Activated CD8-positive, alpha-beta T cell treated with anti-CD3 and anti-CD28 coated beads for 36 hours (primary cell): Measurements from ENCODE around the gene ATG16L2. TPM values are rescaled to one million over a fixed set of nuclear protein-coding genes. Genes with fewer than 3 reads are reported as not detected.

Experiments used
- ATAC-seq: fragments of 200-7000 bp; cut with Tn5 transposase; one replicate; pipeline ENCODE4 v1.10.0; 2021; ENCODE audit warnings: mild to moderate bottlenecking, moderate library complexity
- CTCF ChIA-PET: fragments of 350-600 bp; sonication (Branson Sonifier 250); formaldehyde crosslinking; loops from one replicate; lab custom pipeline; 2021; ENCODE audit warnings: antibody characterized with exemption; lab: Charles Lee
- POLR2A ChIA-PET: fragments of 350-600 bp; sonication (Branson Sonifier 250); formaldehyde crosslinking; loops from one replicate; lab custom pipeline; 2021; ENCODE audit warnings: antibody characterized with exemption; lab: Charles Lee
- DNase-seq: peaks from one replicate; pipeline ENCODE4 v3.0.0-alpha.2; 2020
- H3K27ac Mint-ChIP-seq: one replicate; pipeline ENCODE4 v1.8.0; 2021; ENCODE audit warnings: mild to moderate bottlenecking, mixed read lengths
- H3K27me3 Mint-ChIP-seq: one replicate; pipeline ENCODE4 v1.8.0; 2021; ENCODE audit warnings: mixed read lengths
- H3K36me3 Mint-ChIP-seq: one replicate; pipeline ENCODE4 v1.8.0; 2021; ENCODE audit warnings: low read depth, mixed read lengths
- H3K4me1 Mint-ChIP-seq: one replicate; pipeline ENCODE4 v1.8.0; 2021; ENCODE audit warnings: low read depth, mixed read lengths
- H3K4me3 Mint-ChIP-seq: one replicate; pipeline ENCODE4 v1.8.0; 2021; ENCODE audit warnings: mild to moderate bottlenecking, moderate library complexity, mixed read lengths
- H3K9me3 Mint-ChIP-seq: one replicate; pipeline ENCODE4 v1.8.0; 2021; ENCODE audit warnings: mixed read lengths
- CTCF ChIP-seq: fragments of 200-600 bp; IDR thresholded peaks from one replicate; pipeline ENCODE4 v1.8.0; 2022; ENCODE audit warnings: antibody characterized with exemption, mild to moderate bottlenecking
- intact Hi-C: fragments of 100-400 bp; cut with micrococcal nuclease; formaldehyde crosslinking; loops from one replicate; pipeline ENCODE4 v1.10.0; 2022
- total RNA-seq, 2 experiments: library from RNA; stranded (reverse); gene quantifications; one replicate each; pipeline ENCODE4 v1.2.3, GENCODE V29; 2021

Gene ATG16L2
- total RNA-seq, 2 experiments from 2014 or later = 70.8 to 71.4 TPM

- Mint-ChIP-seq H3K4me1 (peaks cover 9% of the 10 kb centered on the region), H3K27me3 (no peaks in the 10 kb centered on the region), H3K27ac (no peak overlapping the region), H3K4me3 (no peak overlapping the region), H3K36me3 (peaks cover 6% of the 10 kb centered on the region), H3K9me3 (no peaks in the 10 kb centered on the region)
- DNase-seq = no peak
- ChIA-PET POLR2A (interaction anchor here (0.6 kb wide), 1 partner anchor 345 kb away, joined by 3 read pairs; no protein-coding TSS in a partner anchor), CTCF (interaction anchor here (0.9 to 1.2 kb wide), 5 partner anchors 10 to 181 kb away, joined by 3 to 4 read pairs (median 3); no protein-coding TSS in a partner anchor)
- no peak for TF ChIP-seq CTCF
- intact Hi-C loops = no loop called here
- no peak for ATAC-seq
Observed at GRCh38 chr11:72864702-72865655, 50.8 kb downstream of the ATG16L2 start.

- no peak overlapping the region for H3K27ac Mint-ChIP-seq
- intact Hi-C loops = no loop called here
- H3K9me3 Mint-ChIP-seq = no peaks in the 10 kb centered on the region
- H3K36me3 Mint-ChIP-seq = peaks cover 7% of the 10 kb centered on the region
- H3K27me3 Mint-ChIP-seq = no peaks in the 10 kb centered on the region
- DNase-seq (no peak), ATAC-seq (no peak)
- ChIA-PET CTCF (interaction anchor here (0.8 to 1.6 kb wide), 4 partner anchors 10 to 316 kb away, joined by 3 to 4 read pairs (median 4); no protein-coding TSS in a partner anchor), POLR2A (interaction anchor here (0.6 kb wide), 1 partner anchor 72 kb away, joined by 5 read pairs; no protein-coding TSS in a partner anchor)
- no peak overlapping the region for H3K4me3 Mint-ChIP-seq
- peaks cover 13% of the 10 kb centered on the region for H3K4me1 Mint-ChIP-seq
- no peak for TF ChIP-seq CTCF
Observed at GRCh38 chr11:72867970-72868369, 53.8 kb downstream of the ATG16L2 start.

GRCh38 chr11:72869831-72870230, 55.6 kb downstream of the ATG16L2 start:
- Mint-ChIP-seq H3K27me3 (no peaks in the 10 kb centered on the region), H3K36me3 (peaks cover 7% of the 10 kb centered on the region), H3K4me3 (no peak overlapping the region), H3K27ac (no peak overlapping the region), H3K4me1 (peaks cover 13% of the 10 kb centered on the region), H3K9me3 (no peaks in the 10 kb centered on the region)
- ATAC-seq (no peak), DNase-seq (no peak)
- intact Hi-C loops = no loop called here
- TF ChIP-seq CTCF = no peak
- ChIA-PET POLR2A (no interaction called here), CTCF (no interaction called here)

- H3K27me3 Mint-ChIP-seq = no peaks in the 10 kb centered on the region
- CTCF ChIA-PET = no interaction called here
- no peak overlapping the region for H3K27ac Mint-ChIP-seq
- no peaks in the 10 kb centered on the region for H3K9me3 Mint-ChIP-seq
- intact Hi-C loops = no loop called here
- POLR2A ChIA-PET = interaction anchor here (0.6 kb wide), 1 partner anchor 1195 kb away, joined by 5 read pairs; no protein-coding TSS in a partner anchor
- H3K4me1 Mint-ChIP-seq = peaks cover 9% of the 10 kb centered on the region
- no peak overlapping the region for H3K4me3 Mint-ChIP-seq
- no peak for ATAC-seq
- no peak for DNase-seq
- no peak for TF ChIP-seq CTCF
- H3K36me3 Mint-ChIP-seq = peaks cover 7% of the 10 kb centered on the region
Observed at GRCh38 chr11:72871119-72871518, 56.9 kb downstream of the ATG16L2 start.

- ChIA-PET POLR2A (no interaction called here), CTCF (no interaction called here)
- peaks cover 7% of the 10 kb centered on the region for H3K36me3 Mint-ChIP-seq
- H3K4me3 Mint-ChIP-seq = no peak overlapping the region
- H3K9me3 Mint-ChIP-seq = no peaks in the 10 kb centered on the region
- intact Hi-C loops = no loop called here
- no peak overlapping the region for H3K27ac Mint-ChIP-seq
- no peak for ATAC-seq
- no peak for TF ChIP-seq CTCF
- DNase-seq = no peak
- peaks cover 9% of the 10 kb centered on the region for H3K4me1 Mint-ChIP-seq
- H3K27me3 Mint-ChIP-seq = no peaks in the 10 kb centered on the region
Observed at GRCh38 chr11:72872012-72872411, 57.8 kb downstream of the ATG16L2 start.
